Activated naive CD4-positive, alpha-beta T cell treated with anti-CD3 and anti-CD28 coated beads, Interleukin-2, amount 50 U/mL, for 24 hours (primary cell): ENCODE results near the gene MTMR10.
A peak's percentile ranks its signal among the peaks of the same experiment; 100 is the strongest.

Experiments used
- H3K27ac Mint-ChIP-seq: one replicate; pipeline ENCODE4 v1.8.0; 2021; ENCODE audit warnings: mild to moderate bottlenecking, mixed read lengths
- H3K27me3 Mint-ChIP-seq: one replicate; pipeline ENCODE4 v1.8.0; 2021; ENCODE audit warnings: mixed read lengths
- H3K36me3 Mint-ChIP-seq: one replicate; pipeline ENCODE4 v1.8.0; 2021; ENCODE audit warnings: mixed read lengths
- H3K4me1 Mint-ChIP-seq: one replicate; pipeline ENCODE4 v1.8.0; 2021; ENCODE audit warnings: mixed read lengths
- H3K4me3 Mint-ChIP-seq: one replicate; pipeline ENCODE4 v1.8.0; 2021; ENCODE audit warnings: mild to moderate bottlenecking, mixed read lengths
- H3K9me3 Mint-ChIP-seq: one replicate; pipeline ENCODE4 v1.8.0; 2021; ENCODE audit warnings: mixed read lengths

Gene MTMR10

DNA sequence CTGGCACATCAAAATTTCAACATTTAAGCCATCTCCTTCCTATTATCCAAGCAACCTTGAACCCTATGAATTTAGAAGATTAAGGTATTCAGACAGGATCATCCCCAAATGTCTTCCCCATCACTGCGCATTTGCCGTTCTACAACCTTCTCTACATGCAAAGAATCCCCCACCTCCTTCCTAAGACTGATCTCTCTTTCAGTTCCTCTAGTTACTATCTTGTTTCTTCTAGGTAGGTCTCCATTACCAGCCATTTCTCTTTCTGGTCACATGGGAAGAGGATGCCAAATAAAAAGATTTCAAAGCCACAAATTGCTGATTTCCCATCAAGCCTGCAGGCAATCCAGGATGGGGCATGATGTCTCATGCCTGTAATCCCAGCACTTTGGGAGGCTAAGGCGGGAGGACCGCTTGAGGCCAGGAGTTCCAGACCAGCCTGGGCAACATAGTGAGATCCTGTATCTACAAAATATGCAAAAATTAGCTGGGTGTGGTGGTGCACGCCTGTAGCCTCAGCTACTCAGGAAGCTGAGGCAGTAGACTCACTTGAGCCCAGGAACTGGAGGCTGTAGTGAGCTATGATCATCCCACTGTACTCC, 29.7 kb upstream of the MTMR10 start:
- no peak overlapping the region for H3K4me3 Mint-ChIP-seq
- no peaks in the 10 kb centered on the region for H3K36me3 Mint-ChIP-seq
- H3K9me3 Mint-ChIP-seq, result no peaks in the 10 kb centered on the region
- H3K27ac Mint-ChIP-seq, result no peak overlapping the region
- H3K4me1 Mint-ChIP-seq, result peaks cover 5% of the 10 kb centered on the region
- H3K27me3 Mint-ChIP-seq, result peaks cover 1% of the 10 kb centered on the region

DNA sequence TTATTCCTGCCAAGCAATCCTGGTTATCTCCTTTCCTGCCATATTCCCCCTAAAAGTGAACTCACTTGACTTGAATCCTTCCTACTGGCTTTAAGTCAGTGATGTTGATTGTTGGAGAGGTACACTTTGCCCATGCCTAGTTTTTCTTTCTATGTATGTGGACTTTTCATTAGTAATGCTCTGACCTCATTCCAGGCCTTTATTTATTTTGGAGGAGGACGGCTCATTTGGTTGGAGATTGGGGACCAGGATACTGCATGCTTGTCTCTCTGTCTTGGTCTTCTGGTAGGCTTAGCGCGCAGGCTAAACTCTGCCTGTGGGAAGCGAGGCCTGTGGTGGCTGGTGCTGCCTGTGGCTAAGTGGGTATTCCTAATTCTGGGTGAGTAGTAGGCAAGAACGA, 29.1 kb upstream of the MTMR10 start:
- peaks cover 8% of the 10 kb centered on the region for H3K4me1 Mint-ChIP-seq
- H3K27ac Mint-ChIP-seq, result no peak overlapping the region
- no peaks in the 10 kb centered on the region for H3K36me3 Mint-ChIP-seq
- no peaks in the 10 kb centered on the region for H3K27me3 Mint-ChIP-seq
- H3K4me3 Mint-ChIP-seq, result no peak overlapping the region
- no peaks in the 10 kb centered on the region for H3K9me3 Mint-ChIP-seq

DNA sequence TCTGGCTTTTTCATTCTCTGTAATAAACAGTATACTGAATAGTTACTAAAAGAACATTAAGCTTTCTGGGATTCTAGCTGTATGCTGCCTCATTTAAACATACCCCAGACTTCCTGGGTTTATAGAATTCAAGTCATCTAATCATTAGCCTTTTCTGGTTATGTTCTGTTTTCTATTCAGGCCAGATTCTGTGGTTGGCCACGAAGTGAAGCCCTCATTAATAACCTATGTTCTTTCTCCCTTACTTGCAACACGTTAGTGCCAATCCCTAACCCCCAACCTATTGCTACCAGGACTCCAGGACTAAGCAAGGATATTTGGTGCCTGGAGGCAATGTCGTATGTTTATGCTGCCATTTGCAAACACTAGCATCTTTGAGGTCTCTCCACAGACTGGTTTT, 28.6 kb upstream of the MTMR10 start:
- Mint-ChIP-seq H3K4me1 (peaks cover 10% of the 10 kb centered on the region), H3K4me3 (no peak overlapping the region)

DNA sequence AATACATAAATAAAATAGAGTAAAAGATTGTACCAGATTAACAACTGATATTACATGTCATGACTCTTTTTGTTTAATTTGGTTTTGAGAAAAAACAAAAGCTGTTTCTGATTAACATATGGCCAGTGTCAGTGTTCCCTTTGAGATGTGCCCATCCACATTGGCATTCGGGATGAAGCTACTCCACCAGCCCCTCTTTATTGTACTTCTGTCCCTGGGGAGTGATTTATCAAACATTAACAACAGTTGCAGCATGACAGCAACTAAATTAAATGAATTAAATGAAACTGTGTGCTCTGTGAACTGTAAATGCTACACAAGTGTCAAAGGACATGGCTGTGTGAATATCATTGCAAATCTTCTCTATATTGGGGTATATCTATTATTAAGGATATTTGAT, 25.9 kb upstream of the MTMR10 start:
- H3K9me3 Mint-ChIP-seq, result peaks cover 11% of the 10 kb centered on the region
- H3K4me3 Mint-ChIP-seq, result no peak overlapping the region
- H3K4me1 Mint-ChIP-seq, result peaks cover 22% of the 10 kb centered on the region
- H3K27me3 Mint-ChIP-seq, result no peaks in the 10 kb centered on the region
- H3K36me3 Mint-ChIP-seq, result peaks cover 7% of the 10 kb centered on the region
- H3K27ac Mint-ChIP-seq, result no peak overlapping the region

More for the DNA sequence above, 28.6 kb upstream of the MTMR10 start:
- Mint-ChIP-seq H3K27me3 (no peaks in the 10 kb centered on the region), H3K27ac (no peak overlapping the region), H3K36me3 (no peaks in the 10 kb centered on the region), H3K9me3 (no peaks in the 10 kb centered on the region)

DNA sequence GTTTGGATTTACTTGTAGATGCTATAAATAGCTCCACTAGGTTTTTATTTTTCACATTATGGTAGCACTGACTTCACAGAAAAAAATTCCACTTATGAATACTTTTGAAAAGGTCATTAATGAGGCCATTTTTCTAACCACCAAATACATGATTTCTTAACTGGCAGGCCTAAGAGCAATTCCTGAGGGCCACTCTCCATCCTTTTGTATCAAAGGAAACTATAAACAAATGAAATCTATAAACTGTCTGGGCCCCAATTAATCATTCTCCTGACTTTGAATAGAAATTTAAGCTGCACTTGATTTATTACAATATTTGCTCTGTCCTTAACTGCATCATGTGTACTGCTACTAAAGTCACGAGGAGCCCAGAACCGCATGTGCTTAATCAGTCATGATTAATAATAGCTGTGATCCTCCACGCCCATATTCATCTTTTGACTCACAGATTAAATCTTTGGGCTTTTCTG, 25.1 kb upstream of the MTMR10 start:
- Mint-ChIP-seq H3K4me1 (peaks cover 22% of the 10 kb centered on the region), H3K27me3 (no peaks in the 10 kb centered on the region), H3K36me3 (peaks cover 9% of the 10 kb centered on the region), H3K9me3 (peaks cover 17% of the 10 kb centered on the region), H3K27ac (no peak overlapping the region), H3K4me3 (no peak overlapping the region)

DNA sequence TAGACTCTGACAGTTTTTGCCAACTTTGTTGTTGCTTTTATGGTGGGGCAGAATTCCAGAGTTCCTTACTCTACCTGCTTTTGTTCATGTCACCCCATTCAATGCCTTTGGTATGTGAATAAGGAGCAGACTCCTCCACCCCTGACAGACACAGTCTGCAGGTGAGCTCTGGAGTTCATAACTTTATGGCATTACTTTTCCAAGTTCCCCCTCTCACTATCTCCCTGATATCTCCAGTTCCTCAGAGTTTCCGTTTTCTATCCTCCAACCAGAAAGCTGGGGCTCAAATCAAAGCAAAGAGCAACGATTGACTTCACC, 23.1 kb upstream of the MTMR10 start:
- H3K4me1 Mint-ChIP-seq, result peaks cover 24% of the 10 kb centered on the region
- peak overlapping the region; percentile 88 for H3K27ac Mint-ChIP-seq
- no peak overlapping the region for H3K4me3 Mint-ChIP-seq
- H3K9me3 Mint-ChIP-seq, result peaks cover 17% of the 10 kb centered on the region
- peaks cover 9% of the 10 kb centered on the region for H3K36me3 Mint-ChIP-seq
- no peaks in the 10 kb centered on the region for H3K27me3 Mint-ChIP-seq

DNA sequence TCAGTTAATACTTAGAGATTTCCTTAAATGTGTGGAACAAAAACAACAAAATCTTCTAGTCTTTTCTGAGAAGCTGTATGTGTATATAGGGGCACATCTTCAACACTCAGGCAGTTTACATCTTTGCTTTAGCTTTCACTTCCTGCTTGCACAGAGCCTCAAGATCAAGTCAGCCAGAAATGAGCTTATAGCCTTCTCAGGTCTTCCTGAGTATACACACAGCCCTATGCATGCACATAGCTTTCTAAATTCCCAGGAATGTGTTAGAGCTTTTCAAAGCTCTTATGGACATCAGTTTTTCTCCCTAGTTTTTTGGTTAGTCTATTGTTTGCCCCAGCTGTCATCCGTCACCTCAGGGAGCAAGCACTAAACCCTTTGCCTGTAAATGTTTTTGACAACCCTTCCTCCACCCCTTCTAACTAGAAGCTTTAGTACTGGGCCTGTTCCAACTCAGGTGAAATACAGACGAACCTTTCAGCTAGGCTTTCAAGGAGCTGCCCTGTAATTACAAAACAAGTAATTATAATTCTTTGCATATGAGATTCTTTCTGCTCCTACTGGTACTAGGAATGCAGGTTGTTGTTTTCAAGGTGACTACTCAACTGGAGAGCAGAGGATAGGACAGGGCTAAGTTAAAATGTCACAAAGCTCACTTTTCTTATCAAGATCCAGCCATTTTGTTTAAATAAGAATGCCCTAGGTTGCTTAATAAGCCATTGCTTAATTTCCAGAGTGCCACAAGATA, 22.6 kb upstream of the MTMR10 start:
- Mint-ChIP-seq H3K4me3 (peak overlapping the region; percentile 54), H3K36me3 (peaks cover 9% of the 10 kb centered on the region), H3K4me1 (peaks cover 27% of the 10 kb centered on the region), H3K9me3 (peaks cover 17% of the 10 kb centered on the region), H3K27me3 (no peaks in the 10 kb centered on the region), H3K27ac (peak overlapping the region; percentile 88)

DNA sequence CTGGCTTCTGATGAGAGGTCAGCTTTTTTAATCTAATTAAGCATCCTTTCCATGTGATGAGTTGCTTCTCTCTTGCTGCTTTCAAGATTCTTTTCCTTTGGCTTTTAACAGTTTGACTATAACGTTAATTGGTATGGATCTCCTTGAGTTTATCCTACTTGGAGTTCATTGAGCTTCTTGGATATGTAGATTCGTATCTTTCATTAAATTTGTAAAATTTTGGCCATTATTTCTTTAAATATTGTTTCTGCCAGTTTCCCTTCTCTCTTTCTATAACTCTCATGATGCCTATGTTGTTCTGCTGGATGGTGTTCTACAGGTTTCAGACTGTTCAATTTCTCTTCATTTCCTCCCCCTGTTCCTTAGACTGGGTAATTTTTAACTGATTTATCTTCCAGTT, 21.0 kb upstream of the MTMR10 start:
- H3K36me3 Mint-ChIP-seq, result peaks cover 9% of the 10 kb centered on the region
- H3K27ac Mint-ChIP-seq, result no peak overlapping the region
- no peaks in the 10 kb centered on the region for H3K27me3 Mint-ChIP-seq
- H3K4me1 Mint-ChIP-seq, result peaks cover 27% of the 10 kb centered on the region
- no peak overlapping the region for H3K4me3 Mint-ChIP-seq
- H3K9me3 Mint-ChIP-seq, result peaks cover 17% of the 10 kb centered on the region

DNA sequence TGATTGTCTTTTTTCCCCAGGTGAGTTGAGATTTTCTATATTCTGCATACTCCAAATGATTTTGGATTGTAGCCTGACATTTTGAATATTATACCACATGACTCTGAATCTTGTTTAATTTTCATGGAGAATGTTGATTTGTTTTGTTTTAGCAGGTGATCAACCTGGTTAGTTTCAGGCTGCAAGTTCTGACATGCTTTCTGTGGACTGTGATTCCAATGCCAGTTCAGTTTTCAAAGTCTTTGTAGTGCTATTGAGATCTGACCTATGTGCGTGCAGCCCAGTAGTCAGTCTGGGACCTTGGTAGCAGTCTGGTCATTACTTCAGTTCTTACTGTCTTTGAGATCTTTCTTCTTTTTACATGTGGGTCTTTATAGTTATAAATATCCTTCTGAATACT, 18.6 kb upstream of the MTMR10 start:
- Mint-ChIP-seq H3K27ac (no peak overlapping the region), H3K27me3 (no peaks in the 10 kb centered on the region), H3K4me1 (peaks cover 27% of the 10 kb centered on the region), H3K9me3 (peaks cover 17% of the 10 kb centered on the region), H3K36me3 (peaks cover 9% of the 10 kb centered on the region), H3K4me3 (no peak overlapping the region)

DNA sequence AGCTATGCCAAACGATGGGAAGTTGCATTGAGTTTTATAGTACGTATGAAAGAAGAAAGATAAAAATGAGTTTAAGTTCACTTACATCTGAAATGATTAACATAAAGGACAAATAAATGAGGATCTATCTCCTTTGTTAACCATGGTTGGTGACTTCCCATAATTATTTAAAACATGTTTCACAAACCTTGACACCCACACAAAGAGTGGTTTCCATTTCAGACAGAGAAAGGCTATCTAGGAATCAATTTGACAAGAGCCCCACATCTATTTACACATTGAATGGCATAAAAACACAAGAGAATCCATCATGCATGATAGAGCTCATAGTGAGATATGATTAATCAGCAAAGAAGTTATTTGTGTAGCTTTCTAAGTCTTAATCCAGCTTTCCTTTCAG, 14.2 kb upstream of the MTMR10 start:
- Mint-ChIP-seq H3K27ac (no peak overlapping the region), H3K9me3 (no peaks in the 10 kb centered on the region), H3K36me3 (no peaks in the 10 kb centered on the region), H3K4me3 (no peak overlapping the region), H3K27me3 (peaks cover 5% of the 10 kb centered on the region), H3K4me1 (peaks cover 18% of the 10 kb centered on the region)

DNA sequence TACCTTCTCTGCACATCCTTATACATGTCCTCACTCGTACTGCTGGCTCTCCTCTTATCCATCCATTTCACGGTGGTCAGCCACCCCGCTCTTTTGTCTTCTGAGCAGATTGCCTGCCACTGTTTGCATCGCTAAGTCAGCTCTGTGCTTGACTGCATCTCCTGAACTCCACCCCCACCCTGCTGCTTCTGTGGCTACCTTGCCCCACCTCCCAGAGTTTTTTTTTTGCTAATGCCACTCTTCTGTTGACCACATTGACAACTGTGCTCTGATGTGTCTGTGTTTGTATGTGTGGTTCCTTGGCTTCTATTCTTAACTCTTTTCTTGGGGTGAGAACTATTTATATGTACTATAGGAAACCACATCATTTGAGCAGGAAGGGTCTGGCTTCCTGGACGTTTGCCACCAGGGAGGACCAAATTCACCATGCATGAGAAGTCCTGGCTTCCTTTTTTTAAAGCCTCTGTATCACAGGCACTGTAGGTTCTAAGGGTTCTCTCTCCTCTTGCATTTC, 12.8 kb upstream of the MTMR10 start:
- Mint-ChIP-seq H3K27ac (no peak overlapping the region), H3K4me1 (peaks cover 13% of the 10 kb centered on the region)

DNA sequence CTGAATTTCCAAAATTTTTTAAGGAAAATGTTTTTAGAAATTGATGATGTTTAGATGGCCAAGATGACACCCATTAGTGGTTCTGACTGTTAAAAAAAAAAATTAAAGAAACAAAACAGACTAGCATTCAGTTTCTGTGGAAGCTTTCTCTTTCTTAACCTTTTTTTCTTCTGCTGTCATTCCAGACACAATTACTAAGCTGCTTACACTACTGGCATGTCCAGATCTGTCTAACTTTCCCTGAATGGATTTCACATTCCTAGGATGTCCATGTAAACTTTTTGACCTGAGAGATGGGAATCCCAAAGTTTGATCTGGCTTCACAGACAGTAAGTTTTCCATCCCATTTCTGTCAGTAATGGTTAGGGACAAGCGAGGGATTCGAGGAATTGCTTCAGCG, 10.3 kb upstream of the MTMR10 start:
- H3K4me1 Mint-ChIP-seq, result peaks cover 12% of the 10 kb centered on the region
- H3K9me3 Mint-ChIP-seq, result no peaks in the 10 kb centered on the region
- H3K36me3 Mint-ChIP-seq, result no peaks in the 10 kb centered on the region
- H3K27me3 Mint-ChIP-seq, result peaks cover 5% of the 10 kb centered on the region
- no peak overlapping the region for H3K27ac Mint-ChIP-seq
- no peak overlapping the region for H3K4me3 Mint-ChIP-seq

More for the DNA sequence above, 12.8 kb upstream of the MTMR10 start:
- H3K9me3 Mint-ChIP-seq, result no peaks in the 10 kb centered on the region
- H3K27me3 Mint-ChIP-seq, result peaks cover 5% of the 10 kb centered on the region
- H3K36me3 Mint-ChIP-seq, result no peaks in the 10 kb centered on the region
- no peak overlapping the region for H3K4me3 Mint-ChIP-seq

DNA sequence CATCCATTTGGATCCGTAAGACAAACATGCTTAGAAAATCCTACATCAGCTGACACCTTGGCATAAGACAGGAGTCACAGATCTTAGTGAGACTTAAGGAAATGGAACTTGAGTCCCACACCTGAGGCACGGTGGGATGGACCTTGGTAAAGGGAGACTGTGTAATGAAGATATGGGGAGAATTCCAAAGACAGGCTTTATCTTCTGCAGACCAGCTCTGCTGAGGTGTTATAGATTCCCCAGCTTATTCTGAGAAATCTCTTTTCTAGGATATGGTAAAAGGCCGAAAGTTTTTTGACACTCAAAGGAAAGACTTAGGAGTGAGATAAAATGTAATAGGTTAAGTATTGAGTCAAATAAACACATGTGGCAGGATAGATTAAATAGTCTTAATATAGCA, 8.3 kb upstream of the MTMR10 start:
- no peak overlapping the region for H3K4me3 Mint-ChIP-seq
- H3K9me3 Mint-ChIP-seq, result no peaks in the 10 kb centered on the region
- peaks cover 5% of the 10 kb centered on the region for H3K27me3 Mint-ChIP-seq
- no peaks in the 10 kb centered on the region for H3K36me3 Mint-ChIP-seq
- H3K4me1 Mint-ChIP-seq, result peaks cover 6% of the 10 kb centered on the region
- no peak overlapping the region for H3K27ac Mint-ChIP-seq

DNA sequence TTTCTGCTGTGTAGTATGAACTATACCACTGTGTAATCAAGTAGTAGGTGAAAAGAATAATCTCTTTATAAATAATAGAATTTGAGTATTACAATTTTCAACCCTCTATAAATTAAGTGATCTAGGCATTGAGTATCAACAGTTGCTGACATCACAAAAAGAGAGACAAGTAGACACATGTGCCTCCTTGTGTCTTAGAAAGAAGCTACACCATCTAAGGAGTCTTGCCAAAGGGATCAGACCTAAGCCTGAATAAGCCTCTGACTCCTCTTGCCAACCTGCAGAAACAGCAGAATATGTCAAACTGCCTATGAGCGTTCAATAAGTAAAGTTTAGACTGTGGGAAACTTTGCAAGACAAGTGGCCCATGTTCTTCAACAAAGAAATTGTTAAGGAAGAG, 5.8 kb upstream of the MTMR10 start:
- H3K9me3 Mint-ChIP-seq, result no peaks in the 10 kb centered on the region
- H3K4me1 Mint-ChIP-seq, result peaks cover 3% of the 10 kb centered on the region
- peaks cover 2% of the 10 kb centered on the region for H3K27me3 Mint-ChIP-seq
- no peak overlapping the region for H3K27ac Mint-ChIP-seq
- H3K4me3 Mint-ChIP-seq, result no peak overlapping the region
- H3K36me3 Mint-ChIP-seq, result no peaks in the 10 kb centered on the region

DNA sequence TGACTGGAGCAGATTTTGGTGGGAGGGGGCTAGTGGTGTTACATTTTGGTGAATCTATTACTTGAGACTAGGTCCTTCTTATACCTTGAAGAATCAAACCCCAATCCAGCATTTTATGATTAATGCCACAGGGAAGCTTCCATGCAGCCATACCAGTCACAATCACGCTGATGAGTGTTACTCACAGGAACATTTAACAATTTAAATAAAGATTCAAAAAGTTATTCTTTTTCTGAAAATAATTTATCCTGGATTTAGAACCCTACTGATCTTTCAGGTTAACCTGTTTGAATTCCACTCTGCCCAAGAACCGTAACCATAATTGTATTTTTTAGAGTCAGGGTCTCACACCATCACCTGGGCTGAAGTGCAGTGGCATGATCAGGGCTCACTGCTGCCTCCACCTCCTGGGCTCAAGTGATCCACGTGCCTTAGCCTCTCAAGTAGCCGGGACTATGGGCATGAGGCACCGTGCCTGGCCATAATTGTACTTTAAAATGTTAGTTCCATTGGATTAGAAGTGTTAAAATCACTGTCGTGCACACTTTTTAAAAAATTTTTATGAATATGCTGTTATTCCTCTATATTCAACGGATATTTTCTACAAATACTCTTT, 929 bp upstream of the MTMR10 start:
- Mint-ChIP-seq H3K4me1 (peaks cover 26% of the 10 kb centered on the region), H3K4me3 (peak overlapping the region; percentile 88), H3K27me3 (no peaks in the 10 kb centered on the region), H3K27ac (peak overlapping the region; percentile 81), H3K9me3 (no peaks in the 10 kb centered on the region), H3K36me3 (peaks cover 4% of the 10 kb centered on the region)
